ENCODE data around the gene SRPK2.
"Not testable (repeated sequence)": the region's sequence is repeated elsewhere in the genome, so short reads cannot be mapped to it uniquely, and the experiment has no call there.

SRPK2 gene

DNA sequence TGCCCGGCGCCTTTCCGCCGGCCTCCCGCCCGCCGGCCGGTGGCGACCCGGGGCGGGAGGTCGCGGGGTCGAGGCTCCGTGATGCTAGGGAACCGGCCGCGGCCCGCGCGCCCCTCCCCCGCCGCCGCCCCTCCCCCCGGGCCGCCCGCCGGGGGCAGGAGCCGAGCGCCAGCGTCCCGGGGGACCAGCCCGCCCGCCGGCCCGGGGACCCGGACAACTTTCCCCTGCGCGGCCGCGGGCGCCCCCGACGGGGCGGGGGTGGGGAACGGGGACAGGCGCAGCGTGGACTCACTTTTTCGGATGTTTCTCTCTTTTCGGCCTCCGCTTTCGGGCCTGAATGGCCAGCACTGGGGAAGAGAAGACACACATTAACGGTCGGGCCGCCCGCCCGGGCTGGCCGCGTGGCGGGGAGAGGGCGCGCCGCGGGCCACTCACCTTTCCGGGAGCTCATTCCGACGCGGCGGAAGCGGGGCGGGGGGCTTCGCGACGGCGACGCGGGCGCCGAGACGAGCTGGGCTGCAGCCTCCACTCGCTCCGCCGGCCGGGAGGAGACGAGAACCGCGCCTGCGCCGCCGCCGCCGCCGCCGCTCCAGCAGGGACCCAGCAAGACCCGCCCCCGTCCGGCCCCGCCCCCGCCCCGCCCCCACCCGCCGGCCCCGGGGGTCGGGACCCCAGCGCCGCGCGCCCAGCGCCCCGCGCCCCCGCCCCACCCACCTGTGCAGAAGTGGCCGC is at the start of gene SRPK2:
Gene SRPK2, minus strand, starts transcription at position 566 of the 732 bp plus-strand sequence.
- peak; percentile 89 for DNase-seq

DNA sequence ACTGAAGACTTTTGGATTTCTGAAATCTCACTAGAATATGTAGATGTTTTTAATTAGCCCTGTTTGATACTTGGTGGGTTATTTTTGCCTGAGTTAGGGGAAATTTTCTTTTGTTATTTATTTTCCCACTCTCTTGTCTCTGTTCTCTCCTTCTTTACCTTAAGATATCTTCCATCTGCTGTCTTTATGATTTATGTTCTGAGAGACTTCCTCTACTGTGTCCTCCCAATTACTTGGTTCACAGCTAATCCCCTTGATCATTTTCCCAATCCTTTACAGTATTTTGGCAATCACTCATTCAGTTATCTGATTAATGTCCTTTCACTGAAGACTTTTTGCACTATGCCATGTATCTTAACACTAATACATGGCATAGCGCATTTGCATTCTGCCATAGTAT is 49.5 kb upstream of the SRPK2 start:
- no peak for DNase-seq

DNA sequence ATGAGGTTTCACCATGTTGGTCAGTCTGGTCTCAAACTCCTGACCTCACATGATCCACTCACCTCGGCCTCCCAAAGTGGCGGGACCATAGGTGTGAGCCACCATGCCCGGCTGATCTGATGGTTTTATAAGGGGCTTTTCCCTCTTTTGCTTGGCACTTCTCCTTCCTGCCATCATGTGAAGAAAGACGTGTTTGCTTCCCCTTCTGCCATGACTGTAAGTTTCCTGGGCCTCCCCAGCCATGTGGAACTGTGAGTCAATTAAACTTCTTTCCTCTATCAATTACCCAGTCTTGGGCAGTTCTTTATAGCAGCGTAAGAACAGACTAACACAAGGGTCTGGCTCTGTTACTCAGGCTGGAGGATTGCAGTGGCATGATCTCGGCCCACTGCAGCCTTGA is 48.6 kb upstream of the SRPK2 start:
- DNase-seq, result not testable (repeated sequence)

DNA sequence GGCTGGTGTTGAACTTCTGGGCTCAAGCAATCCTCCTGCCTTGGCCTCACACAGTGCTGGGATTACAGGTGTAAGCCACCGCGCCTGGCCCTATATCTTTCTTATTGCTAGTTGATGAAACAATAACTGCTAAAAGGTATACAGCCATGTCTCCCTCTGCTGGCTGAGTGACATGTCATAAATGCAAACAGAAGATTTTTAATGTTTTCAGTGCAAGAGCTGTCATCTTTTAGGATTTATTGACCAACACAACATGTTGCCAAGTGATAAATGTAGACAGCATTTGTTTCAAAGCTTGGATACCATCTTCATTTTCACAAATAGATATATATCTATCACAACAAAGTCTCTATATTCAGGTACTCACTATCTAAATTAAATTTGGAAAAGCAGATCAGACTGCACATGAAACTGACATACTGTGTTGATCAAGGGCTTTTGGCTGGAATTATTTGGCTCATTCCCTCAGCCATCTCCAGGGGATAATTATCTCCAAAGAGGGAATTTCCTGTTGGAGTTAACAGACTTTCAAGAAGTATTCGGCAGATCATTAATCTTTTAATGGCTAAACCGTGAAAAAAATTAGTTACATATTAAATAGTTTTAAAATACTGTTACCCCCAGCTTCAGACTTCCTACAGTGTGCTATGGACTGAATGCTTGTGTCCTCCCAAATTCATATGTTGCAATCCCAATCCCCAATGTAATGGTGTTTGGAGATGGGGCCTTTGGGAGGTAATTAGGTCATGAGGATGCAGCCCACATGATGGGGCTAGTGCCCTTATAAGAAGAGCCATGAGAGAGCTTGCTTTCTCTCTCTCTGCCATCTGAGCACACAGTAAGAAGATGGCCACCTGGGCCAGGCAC is 41.3 kb upstream of the SRPK2 start:
- peak; percentile 59 for DNase-seq

DNA sequence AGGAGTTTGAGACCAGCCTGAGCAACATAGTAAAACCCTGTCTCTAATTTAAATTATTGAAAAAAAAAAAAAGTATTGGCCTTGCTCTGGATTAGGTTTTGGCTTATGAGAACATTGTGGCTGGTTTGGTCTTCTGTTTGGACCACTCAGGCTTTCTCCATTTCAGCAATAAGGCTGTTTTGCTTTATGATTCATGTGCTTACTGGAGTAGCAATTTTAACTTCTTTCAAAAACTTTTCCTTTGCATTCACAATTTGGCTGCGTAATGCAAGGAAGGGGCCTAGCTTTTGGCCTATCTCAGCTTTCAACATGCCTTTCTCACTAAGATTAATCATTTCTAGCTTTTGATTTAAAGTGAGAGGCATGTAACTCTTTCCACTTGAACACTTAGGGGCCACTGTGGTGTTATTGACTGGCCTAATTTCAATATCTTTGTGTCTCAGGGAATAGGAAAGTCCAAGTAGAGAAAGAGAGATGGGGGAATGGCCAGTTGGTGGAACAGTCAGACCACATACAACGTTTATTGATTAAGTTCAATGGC is 38.0 kb upstream of the SRPK2 start:
- DNase-seq, result peak; percentile 50

DNA sequence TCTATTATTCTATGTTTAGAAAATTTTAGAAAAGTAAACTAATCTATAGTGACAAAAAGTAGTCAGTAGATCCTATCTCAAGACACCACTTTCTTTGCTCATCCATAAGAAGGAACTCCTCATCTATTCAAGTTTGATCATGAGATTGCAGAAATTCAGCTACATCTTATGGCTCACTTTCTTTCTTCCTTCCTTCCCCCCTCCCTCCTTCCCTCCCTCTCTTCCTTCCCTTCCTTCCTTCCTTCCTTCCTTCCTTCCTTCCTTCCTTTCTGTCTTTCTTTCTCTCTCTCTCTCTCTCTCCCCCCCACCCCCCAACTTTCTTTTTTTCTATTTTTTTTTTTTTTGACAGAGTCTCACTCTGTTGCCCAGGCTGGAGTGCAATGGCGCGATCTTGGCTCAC is 35.3 kb upstream of the SRPK2 start:
- DNase-seq, result no peak

DNA sequence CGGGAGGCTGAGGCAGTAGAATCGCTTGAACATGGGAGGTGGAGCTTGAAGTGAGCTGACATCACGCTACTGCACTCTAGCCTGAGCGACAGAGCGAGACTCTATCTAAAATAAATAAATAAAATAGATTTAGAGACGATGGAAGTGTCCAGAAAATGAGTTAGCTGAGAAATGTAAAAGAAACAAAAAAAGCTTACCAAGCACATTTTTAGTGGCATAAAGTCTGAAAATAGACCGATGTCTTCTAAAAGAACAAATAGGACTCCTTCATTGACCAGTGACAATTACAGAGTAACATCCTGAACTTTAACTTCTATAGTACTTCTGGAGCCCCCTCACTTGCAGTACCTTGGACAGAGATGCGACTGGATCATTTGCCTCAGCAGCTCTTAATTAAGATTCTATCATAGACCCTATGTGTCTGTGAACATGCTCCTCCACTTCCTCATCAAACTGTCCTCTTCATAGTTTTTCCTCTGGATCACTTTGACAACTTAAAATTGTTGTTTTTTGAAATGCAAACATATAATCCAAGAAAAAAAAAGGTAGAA is 25.2 kb upstream of the SRPK2 start:
- DNase-seq, result no peak

DNA sequence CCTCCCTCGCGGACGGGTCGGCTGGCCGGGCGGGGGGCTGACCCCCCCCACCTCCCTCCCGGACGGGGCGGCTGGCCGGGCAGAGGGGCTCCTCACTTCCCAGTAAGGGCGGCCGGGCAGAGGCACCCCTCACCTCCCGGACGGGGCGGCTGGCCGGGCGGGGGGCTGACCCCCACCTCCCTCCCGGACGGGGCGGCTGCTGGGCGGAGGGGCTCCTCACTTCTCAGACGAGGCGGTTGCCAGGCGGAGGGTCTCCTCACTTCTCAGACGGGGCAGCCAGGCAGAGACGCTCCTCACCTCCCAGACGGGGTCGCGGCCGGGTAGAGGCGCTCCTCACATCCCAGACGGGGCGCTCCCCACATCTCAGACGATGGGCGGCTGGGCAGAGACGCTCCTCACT is 22.1 kb upstream of the SRPK2 start:
- DNase-seq, result not testable (repeated sequence)

DNA sequence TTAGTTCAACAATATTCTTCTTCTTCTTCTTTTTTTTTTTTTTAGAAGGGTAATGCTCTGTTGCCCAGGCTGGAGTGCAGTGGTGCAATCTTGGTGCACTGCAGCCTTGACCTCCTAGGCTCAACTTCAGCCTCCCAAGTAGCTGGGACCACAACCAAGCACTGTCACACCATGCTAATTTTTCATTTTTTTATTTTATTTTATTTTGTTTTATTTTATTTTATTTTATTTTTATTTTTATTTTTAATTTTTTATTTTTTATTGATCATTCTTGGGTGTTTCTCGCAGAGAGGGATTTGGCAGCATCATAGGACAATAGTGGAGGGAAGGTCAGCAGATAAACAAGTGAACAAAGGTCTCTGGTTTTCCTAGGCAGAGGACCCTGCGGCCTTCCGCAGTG is 21.1 kb upstream of the SRPK2 start:
- not testable (repeated sequence) for DNase-seq

DNA sequence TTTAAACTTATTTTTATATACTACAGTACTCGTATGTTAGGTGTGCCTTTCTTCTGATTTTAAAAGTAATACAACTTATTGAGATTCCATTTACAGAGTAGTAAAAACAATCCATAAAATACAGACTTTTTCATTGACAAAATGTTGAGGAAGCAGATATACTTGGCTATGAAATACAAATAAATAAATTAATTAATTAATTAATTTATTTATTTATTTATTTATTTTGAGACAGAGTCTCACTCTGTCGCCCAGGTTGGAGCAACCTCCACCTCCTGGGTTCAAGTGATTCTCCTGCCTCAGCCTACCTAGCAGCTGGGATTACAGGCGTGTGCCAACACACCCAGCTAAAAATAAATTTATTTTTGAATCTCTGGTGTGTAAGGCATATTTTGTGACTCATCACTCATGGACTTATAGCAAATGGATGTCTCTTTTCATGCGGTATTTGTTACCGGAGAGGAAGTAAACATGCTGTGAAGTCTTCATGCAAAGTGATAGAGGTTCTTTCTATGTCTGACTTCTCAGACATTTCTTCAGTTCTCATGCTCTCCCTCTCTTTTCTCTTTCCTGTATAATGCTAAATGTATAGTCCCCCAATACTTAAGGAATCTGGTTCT is 20.2 kb upstream of the SRPK2 start:
- no peak for DNase-seq

DNA sequence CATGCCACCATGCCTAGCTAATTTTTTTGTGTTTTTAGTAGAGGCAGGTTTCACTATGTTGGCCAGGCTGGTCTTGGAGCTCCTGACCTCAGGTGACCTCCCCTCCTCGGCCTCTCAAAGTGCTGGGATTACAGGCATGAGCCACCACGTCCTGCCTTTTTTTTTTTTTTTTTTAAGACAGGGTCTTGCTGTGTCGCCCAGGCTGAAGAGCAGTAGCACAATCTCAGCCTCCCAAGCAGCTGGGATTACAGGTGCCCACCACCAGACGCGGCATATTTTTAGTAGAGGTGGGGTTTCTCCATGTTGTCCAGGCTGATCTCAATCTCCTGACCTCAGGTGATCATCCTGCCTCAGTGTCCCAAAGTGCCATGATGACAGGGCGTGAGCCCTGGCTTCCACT is 14.4 kb upstream of the SRPK2 start:
- DNase-seq, result no peak

DNA sequence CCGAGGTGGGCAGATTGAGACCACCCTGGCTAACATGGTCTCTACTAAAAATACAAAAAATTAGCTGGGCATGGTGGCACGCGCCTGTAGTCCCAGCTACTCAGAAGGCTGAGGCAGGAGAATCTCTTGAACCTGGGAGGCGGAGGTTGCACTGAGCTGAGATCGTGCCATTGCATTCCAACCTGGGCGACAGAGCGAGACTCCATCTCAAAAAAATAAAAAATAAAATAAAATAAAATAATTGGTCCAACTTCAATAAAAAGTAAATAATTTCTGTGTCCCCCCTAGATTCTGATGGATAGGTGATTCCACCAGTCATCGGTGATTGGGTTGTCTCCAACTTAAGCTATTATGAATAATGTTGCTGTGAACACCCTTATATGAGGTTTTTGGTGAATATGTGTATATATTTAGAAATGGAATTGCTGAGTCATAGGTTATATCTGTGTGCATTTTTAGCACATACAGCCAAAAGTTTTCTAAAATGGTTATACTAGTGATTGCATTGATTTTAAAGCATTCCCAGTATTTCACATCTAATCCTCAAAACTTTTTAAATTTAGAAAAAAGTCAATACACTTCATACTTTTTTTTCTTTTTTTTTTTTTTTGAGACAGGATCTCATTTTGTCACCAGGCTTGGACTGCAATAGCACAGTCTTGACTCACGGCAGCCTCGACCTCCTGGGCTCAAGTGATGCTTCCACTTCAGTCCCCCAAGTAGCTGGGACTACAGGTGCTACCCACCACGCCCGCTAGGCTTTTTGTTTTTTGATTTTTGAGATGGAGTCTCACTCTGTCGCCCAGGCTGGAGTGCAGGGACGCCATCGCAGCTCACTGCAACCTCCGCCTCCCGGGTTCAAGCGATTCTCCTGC is 13.7 kb upstream of the SRPK2 start:
- DNase-seq, result no peak

DNA sequence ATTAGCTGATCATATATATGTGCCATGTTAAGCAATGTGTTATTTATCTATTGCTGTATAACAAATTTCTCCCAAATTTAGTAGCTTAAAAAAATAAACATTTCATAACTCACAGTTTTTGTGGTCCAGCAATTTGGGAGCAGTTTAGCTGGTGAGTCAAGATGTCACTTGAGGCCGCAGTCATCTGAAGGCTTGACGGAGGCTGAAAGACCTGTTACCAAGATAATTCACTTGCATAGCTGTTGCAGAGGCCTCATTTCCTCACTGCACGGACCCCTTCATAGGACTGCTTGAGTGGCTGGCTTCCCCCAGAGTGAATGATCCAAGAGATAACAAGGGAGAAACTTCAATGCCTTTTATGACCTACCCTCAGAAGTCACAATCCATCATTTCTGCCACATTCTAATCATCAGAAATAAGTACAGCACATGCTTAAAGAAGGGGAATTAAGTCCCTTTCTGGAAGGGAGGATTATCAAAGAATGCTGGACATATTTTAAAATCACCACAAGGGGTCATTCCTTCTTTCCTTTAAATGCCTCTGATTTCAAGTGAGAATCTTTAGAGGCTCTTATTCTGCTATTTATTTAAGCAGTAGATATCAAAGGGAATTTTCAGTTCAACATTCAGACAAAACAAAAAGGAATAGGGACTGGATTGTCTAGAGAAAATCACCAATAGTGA is 10.5 kb upstream of the SRPK2 start:
- no peak for DNase-seq

DNA sequence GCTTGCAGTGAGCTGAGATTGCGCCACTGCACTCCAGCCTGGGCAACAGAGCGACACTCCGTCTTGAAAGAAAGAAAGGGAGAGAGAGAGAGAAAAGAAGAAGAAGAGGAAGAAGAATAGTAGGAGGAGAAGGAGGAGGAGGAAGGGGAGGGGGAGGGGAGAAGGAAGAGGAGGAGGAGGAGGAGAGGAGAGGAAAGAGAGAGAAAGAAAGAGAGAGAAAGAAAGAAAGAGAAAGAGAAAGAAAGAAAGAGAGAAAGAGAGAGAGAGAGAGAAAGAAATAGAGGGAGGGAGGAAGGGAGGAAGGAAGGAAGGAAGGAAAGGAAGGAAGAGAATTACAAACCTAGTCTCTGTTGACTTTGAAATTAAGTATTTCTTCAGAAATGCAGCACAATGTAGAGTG is 7.8 kb upstream of the SRPK2 start:
- DNase-seq, result no peak

DNA sequence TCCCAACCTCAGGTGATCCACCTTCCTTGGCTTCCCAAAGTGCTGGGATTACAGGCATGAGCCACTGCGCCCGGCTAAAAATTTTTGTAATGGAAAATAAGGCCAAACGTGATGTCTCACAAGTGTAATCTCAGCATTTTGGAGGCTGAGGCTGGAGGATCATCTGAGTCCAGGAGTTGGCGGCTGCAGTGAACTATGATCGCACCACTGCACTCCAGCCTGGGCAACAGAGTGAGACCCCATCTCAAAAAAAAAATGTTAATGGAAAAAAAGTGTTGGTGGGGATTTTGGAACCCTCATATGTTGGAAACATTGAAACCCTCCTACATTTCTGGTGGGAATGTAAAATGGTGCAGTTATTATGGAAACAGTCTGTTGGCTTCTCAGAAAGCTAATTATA is 2.7 kb upstream of the SRPK2 start:
- no peak for DNase-seq

DNA sequence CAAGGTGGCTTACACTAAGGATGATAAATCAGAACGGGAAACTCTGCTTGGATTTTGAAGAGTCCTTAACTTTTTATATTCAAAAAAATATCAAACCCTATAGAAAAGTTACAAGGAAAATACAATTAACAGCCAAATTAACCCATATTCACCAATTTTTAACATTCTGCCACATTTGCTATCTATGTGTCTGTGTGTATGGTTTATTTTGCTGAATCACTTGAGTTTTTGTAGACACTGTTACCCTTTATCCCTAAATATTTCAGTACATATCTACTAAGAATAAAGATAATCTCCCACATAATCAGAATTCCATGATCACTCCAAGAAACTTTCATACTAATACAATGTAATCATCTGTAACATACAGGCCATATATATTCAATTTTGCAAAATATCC is 1.2 kb upstream of the SRPK2 start:
- no peak for DNase-seq

DNA sequence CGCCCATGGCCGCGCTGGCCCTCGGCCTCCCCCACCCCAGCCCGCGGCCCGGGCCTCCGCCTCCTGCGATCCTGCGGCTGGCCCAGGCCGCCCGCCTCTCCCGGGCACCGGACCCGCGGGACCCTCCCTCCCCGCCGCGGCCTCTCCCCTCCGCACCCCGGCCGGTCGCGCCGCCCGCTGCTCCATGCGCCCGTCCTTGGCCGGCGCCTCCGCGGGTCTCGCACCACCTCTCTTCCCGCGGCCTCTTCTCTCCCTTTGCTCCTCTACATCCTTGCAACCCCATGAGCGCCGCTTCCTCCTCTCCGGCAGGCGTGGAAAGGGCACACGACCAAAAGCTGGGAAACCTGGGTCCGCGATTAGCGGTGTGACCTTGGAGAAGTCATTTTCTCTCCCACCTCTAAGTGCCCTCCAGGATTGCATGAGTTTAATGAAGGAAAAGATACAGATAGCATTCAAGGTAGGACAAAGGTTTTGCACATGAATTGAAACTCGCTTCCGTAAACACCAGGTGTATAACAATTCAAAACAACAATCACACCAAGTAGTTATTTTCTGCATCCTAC is 448 bp upstream of the SRPK2 start:
- DNase-seq, result peak; percentile 41

DNA sequence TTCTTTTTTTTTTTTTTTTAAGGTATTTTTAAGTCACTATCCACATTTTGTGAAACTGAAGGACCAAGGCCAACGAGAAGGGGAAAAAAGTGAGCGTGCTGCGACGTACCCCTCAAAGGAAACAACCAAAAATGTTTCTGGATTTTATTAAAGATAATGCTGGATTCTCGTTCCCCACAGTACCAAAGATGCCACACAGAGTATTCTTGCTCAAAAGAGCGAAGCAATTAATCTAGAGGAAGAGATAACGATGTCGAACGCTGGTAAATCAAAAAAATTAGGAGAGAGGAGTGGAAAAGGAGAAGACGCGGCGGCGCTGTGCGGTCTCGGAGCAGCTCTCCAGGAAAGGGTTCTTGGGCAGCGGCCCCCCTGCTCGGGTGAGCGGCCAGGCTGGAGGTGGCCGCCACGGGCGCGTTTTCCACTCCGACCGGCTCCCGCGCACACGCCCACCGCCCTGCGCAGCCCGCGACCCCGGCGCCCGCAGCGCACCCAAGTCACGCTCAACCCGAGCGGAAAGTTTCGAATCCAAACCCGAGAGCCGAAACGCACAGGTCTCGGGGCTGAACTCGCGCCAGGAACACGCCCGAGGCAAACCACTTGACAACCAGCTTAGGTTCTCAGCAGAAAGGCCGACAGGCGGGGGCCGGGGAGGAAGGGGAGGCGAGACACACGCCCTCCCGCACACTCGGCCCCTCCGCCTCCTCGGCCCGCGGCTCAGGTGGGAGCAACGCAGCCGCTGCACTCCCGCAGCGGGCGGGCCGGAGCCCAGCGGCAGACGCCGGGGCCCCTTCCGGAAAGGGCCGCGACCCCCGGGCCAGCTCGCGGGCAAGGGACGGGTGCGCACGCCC is 989 bp downstream of the SRPK2 start:
- DNase-seq, result peak; percentile 59

DNA sequence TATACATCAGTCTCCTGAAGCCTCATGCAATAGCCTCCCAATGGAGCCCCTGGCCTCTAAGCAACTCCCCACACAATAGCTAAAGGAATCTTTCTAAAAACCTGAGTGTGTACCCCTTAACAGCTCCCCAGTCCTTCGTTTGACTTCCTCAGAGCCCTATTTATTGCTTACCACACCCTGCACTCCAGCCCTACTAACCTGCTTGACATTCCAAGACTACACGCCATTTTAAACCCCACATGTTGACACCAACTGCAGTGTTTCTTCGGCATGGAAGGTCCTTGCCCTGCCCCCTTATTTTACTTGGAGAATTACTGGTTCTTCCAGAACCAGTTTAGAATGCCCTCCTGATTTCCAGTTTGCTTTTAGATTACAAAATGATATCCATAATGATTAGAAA is 10.8 kb downstream of the SRPK2 start:
- no peak for DNase-seq

DNA sequence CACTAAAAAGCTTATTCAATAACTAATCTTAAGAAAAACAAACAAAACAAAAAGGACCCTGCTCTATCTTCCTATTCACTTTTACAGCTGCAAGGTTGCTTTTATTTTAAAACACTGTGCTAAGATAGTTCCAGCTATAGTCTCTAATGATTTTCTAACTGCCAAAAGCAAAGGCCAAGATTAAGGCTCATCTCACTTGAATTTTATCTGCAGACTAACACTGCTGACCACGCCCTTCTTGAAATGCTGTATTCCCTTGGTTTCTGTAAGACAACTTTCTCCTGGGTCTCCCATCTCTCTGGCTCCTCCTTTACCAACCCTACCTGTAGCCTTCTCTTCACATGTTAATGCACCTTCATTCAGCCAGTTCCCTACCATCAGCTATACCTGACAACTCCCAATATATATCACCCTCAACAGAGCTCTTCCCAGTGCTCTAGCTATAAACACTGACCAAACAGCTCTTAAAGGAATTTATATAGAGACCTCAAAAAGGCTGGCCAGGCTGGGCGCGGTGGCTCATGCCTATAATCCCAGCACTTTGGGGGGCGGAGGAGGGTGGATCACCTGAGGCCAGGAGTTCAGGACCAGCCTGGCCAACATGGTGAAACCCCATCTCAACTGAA is 11.7 kb downstream of the SRPK2 start:
- no peak for DNase-seq

Data from activated CD4-positive, alpha-beta T cell treated with anti-CD3 and anti-CD28 coated beads, Interleukin-10, Interleukin-2, amounts not matched to agents 100 ng/mL and 50 ng/mL, durations not matched to agents 16 hours and 8 hours (primary cell).